ENCODE measurements around the gene DLK1. TPM values are rescaled to one million over a fixed set of nuclear protein-coding genes. Genes with fewer than 3 reads are reported as not detected.

Gene DLK1
- total RNA-seq, 1 donor, result 0.09 TPM

GRCh38 chr14:100782516-100783320 is 56.0 kb downstream of the DLK1 start:
- no peak overlapping the region for H3K4me3 ChIP-seq (ENCODE audit: low read depth, low read length)
- TF ChIP-seq CTCF (IDR thresholded peaks at IDR 0.05; ENCODE audit: insufficient read depth, low read length), result no peak
- no peak for DNase-seq (ENCODE audit: low read depth)

- no peak for DNase-seq (ENCODE audit: low read depth)
- no peak overlapping the region for H3K4me3 ChIP-seq (ENCODE audit: low read depth, low read length)
- TF ChIP-seq CTCF (IDR thresholded peaks at IDR 0.05; ENCODE audit: insufficient read depth, low read length), result no peak
These were observed 57.1 kb downstream of the DLK1 start for GRCh38 chr14:100783630-100784370.

- no peak for DNase-seq (ENCODE audit: low read depth)
- H3K4me3 ChIP-seq (ENCODE audit: low read depth, low read length), result no peak overlapping the region
- no peak for TF ChIP-seq CTCF (IDR thresholded peaks at IDR 0.05; ENCODE audit: insufficient read depth, low read length)
These were observed 58.0 kb downstream of the DLK1 start for GRCh38 chr14:100784523-100785337.

GRCh38 chr14:100785338-100785615 is 58.6 kb downstream of the DLK1 start:
- TF ChIP-seq CTCF (IDR thresholded peaks at IDR 0.05; ENCODE audit: insufficient read depth, low read length), result no peak
- no peak for DNase-seq (ENCODE audit: low read depth)
- H3K4me3 ChIP-seq (ENCODE audit: low read depth, low read length), result no peak overlapping the region

GRCh38 chr14:100785626-100786025 is 58.9 kb downstream of the DLK1 start:
- DNase-seq (ENCODE audit: low read depth), result no peak
- H3K4me3 ChIP-seq (ENCODE audit: low read depth, low read length), result no peak overlapping the region

More at GRCh38 chr14:100785626-100786025, 58.9 kb downstream of the DLK1 start:
- no peak for TF ChIP-seq CTCF (IDR thresholded peaks at IDR 0.05; ENCODE audit: insufficient read depth, low read length)
